ENCODE data around the gene SPECC1.

SPECC1 gene

GRCh38 chr17:20206068-20206467, 196.9 kb downstream of the SPECC1 start:
- ATAC-seq, result peak; percentile 83
- Mint-ChIP-seq H3K4me1 (peaks cover 31% of the 10 kb centered on the region), H3K4me3 (peak overlapping the region in 1 of 2 donors; percentile 20), H3K27ac (peak overlapping the region in 1 of 2 donors; percentile 11), H3K9me3 (no peaks in the 10 kb centered on the region), H3K27me3 (no peaks in the 10 kb centered on the region)
- peak; percentile 8 to 24 for DNase-seq

- H3K27ac Mint-ChIP-seq, result peak overlapping the region in 1 of 2 donors; percentile 75
- ATAC-seq (no peak), DNase-seq (no peak)
- H3K9me3 Mint-ChIP-seq, result no peaks in the 10 kb centered on the region
- no peaks in the 10 kb centered on the region for H3K27me3 Mint-ChIP-seq
- H3K4me3 Mint-ChIP-seq, result no peak overlapping the region
- H3K4me1 Mint-ChIP-seq, result peaks cover 31% of the 10 kb centered on the region
Observed at GRCh38 chr17:20206591-20206990, 197.4 kb downstream of the SPECC1 start.

- Mint-ChIP-seq H3K9me3 (no peaks in the 10 kb centered on the region), H3K4me1 (peaks cover 31% of the 10 kb centered on the region), H3K4me3 (no peak overlapping the region), H3K27me3 (no peaks in the 10 kb centered on the region), H3K27ac (no peak overlapping the region)
- ATAC-seq, result no peak
- DNase-seq, result no peak
Observed at GRCh38 chr17:20207262-20207985, 198.3 kb downstream of the SPECC1 start.

- Mint-ChIP-seq H3K4me3 (no peak overlapping the region), H3K27ac (no peak overlapping the region), H3K27me3 (no peaks in the 10 kb centered on the region), H3K4me1 (peaks cover 30% of the 10 kb centered on the region), H3K9me3 (no peaks in the 10 kb centered on the region)
- ATAC-seq (no peak), DNase-seq (no peak)
Observed at GRCh38 chr17:20208717-20209116, 199.6 kb downstream of the SPECC1 start.

GRCh38 chr17:20210180-20210579, 201.0 kb downstream of the SPECC1 start:
- Mint-ChIP-seq H3K4me1 (peaks cover 18% of the 10 kb centered on the region), H3K27me3 (no peaks in the 10 kb centered on the region), H3K4me3 (no peak overlapping the region), H3K27ac (no peak overlapping the region), H3K9me3 (no peaks in the 10 kb centered on the region)
- DNase-seq (no peak), ATAC-seq (no peak)

- Mint-ChIP-seq H3K9me3 (no peaks in the 10 kb centered on the region), H3K4me3 (no peak overlapping the region), H3K27me3 (no peaks in the 10 kb centered on the region), H3K27ac (no peak overlapping the region), H3K4me1 (peaks cover 14% of the 10 kb centered on the region)
- no peak for ATAC-seq
- DNase-seq, result no peak
Observed at GRCh38 chr17:20210614-20211013, 201.5 kb downstream of the SPECC1 start.

- Mint-ChIP-seq H3K9me3 (no peaks in the 10 kb centered on the region), H3K4me3 (no peak overlapping the region), H3K27me3 (no peaks in the 10 kb centered on the region), H3K4me1 (peaks cover 7% of the 10 kb centered on the region), H3K27ac (no peak overlapping the region)
- DNase-seq (no peak), ATAC-seq (no peak)
Observed at GRCh38 chr17:20211246-20211645, 202.1 kb downstream of the SPECC1 start.

GRCh38 chr17:20213449-20213848, 204.3 kb downstream of the SPECC1 start:
- H3K9me3 Mint-ChIP-seq, result no peaks in the 10 kb centered on the region

GRCh38 chr17:20214794-20215193, 205.6 kb downstream of the SPECC1 start:
- Mint-ChIP-seq H3K4me1 (no peaks in the 10 kb centered on the region), H3K4me3 (no peak overlapping the region), H3K27ac (peak overlapping the region in 1 of 2 donors; percentile 83), H3K27me3 (peaks cover 5% of the 10 kb centered on the region), H3K9me3 (no peaks in the 10 kb centered on the region)
- no peak for ATAC-seq
- no peak for DNase-seq

More at GRCh38 chr17:20213449-20213848, 204.3 kb downstream of the SPECC1 start:
- DNase-seq (no peak), ATAC-seq (no peak)
- no peak overlapping the region for H3K27ac Mint-ChIP-seq
- no peaks in the 10 kb centered on the region for H3K27me3 Mint-ChIP-seq
- no peaks in the 10 kb centered on the region for H3K4me1 Mint-ChIP-seq
- H3K4me3 Mint-ChIP-seq, result no peak overlapping the region

GRCh38 chr17:20216154-20216815, 207.1 kb downstream of the SPECC1 start:
- no peak overlapping the region for H3K4me3 Mint-ChIP-seq
- no peaks in the 10 kb centered on the region for H3K9me3 Mint-ChIP-seq

GRCh38 chr17:20216853-20217252, 207.7 kb downstream of the SPECC1 start:
- H3K27ac Mint-ChIP-seq, result no peak overlapping the region
- no peak overlapping the region for H3K4me3 Mint-ChIP-seq
- no peaks in the 10 kb centered on the region for H3K4me1 Mint-ChIP-seq
- DNase-seq (no peak), ATAC-seq (no peak)
- no peaks in the 10 kb centered on the region for H3K9me3 Mint-ChIP-seq
- H3K27me3 Mint-ChIP-seq, result peaks cover 7% of the 10 kb centered on the region

More at GRCh38 chr17:20216154-20216815, 207.1 kb downstream of the SPECC1 start:
- Mint-ChIP-seq H3K27me3 (peaks cover 7% of the 10 kb centered on the region), H3K4me1 (no peaks in the 10 kb centered on the region), H3K27ac (no peak overlapping the region)
- ATAC-seq (no peak), DNase-seq (no peak)

- H3K4me1 Mint-ChIP-seq, result no peaks in the 10 kb centered on the region
- DNase-seq (no peak), ATAC-seq (no peak)
- H3K4me3 Mint-ChIP-seq, result no peak overlapping the region
- H3K9me3 Mint-ChIP-seq, result no peaks in the 10 kb centered on the region
- no peak overlapping the region for H3K27ac Mint-ChIP-seq
- H3K27me3 Mint-ChIP-seq, result peaks cover 7% of the 10 kb centered on the region
Observed at GRCh38 chr17:20217677-20218076, 208.5 kb downstream of the SPECC1 start.

GRCh38 chr17:20218272-20218671, 209.1 kb downstream of the SPECC1 start:
- Mint-ChIP-seq H3K4me3 (no peak overlapping the region), H3K27me3 (peaks cover 7% of the 10 kb centered on the region), H3K9me3 (no peaks in the 10 kb centered on the region), H3K27ac (no peak overlapping the region), H3K4me1 (no peaks in the 10 kb centered on the region)
- ATAC-seq, result no peak
- DNase-seq, result no peak

GRCh38 chr17:20223808-20224328, 214.7 kb downstream of the SPECC1 start:
- ATAC-seq (no peak), DNase-seq (no peak)

GRCh38 chr17:20224379-20224778, 215.2 kb downstream of the SPECC1 start:
- peaks cover 12% of the 10 kb centered on the region for H3K4me1 Mint-ChIP-seq
- no peak overlapping the region for H3K27ac Mint-ChIP-seq
- ATAC-seq, result no peak
- H3K4me3 Mint-ChIP-seq, result no peak overlapping the region
- DNase-seq, result no peak
- H3K27me3 Mint-ChIP-seq, result peaks cover 5% of the 10 kb centered on the region
- no peaks in the 10 kb centered on the region for H3K9me3 Mint-ChIP-seq

More at GRCh38 chr17:20223808-20224328, 214.7 kb downstream of the SPECC1 start:
- Mint-ChIP-seq H3K9me3 (no peaks in the 10 kb centered on the region), H3K4me3 (no peak overlapping the region), H3K27me3 (peaks cover 7% of the 10 kb centered on the region), H3K27ac (peak overlapping the region in 1 of 2 donors; percentile 68), H3K4me1 (peaks cover 12% of the 10 kb centered on the region)
